Right atrium auricular region (tissue), 2 donors: Measurements from ENCODE around the gene FGD3. TPM values are rescaled to one million over a fixed set of nuclear protein-coding genes. Genes with fewer than 3 reads are reported as not detected.

Source experiments
- DNase-seq: peaks from one replicate; pipeline ENCODE4 v3.0.0-alpha.2; 2019; ENCODE audit warnings: low spot score
- H3K27ac ChIP-seq, 2 donors: fragments of 200-600 bp; sonication (generic); 1 replicate in 1 of 2; 2 replicates in 1 of 2; pipeline ENCODE4 v1.5.1; 2016 to 2019
- H3K27me3 ChIP-seq, 2 donors: fragments of 200-600 bp; sonication (generic); one replicate each; pipeline versions ENCODE4 v1.5.1 to v1.6.0; 2017 to 2019
- H3K36me3 ChIP-seq: fragments of 200-600 bp; sonication (generic); one replicate; pipeline ENCODE4 v1.5.1; 2016
- H3K4me1 ChIP-seq, 2 donors: fragments of 200-600 bp; sonication (generic); one replicate each; pipeline versions ENCODE4 v1.5.1 to v1.6.0; 2017 to 2019
- H3K4me3 ChIP-seq, 2 donors: fragments of 200-600 bp; sonication (generic); 1 replicate in 1 of 2; 2 replicates in 1 of 2; pipeline ENCODE4 v1.5.1; 2017 to 2019; ENCODE audit warnings: mild to moderate bottlenecking in 1 of 2, moderate library complexity in 1 of 2
- H3K9me3 ChIP-seq, 2 donors: fragments of 200-600 bp; sonication (generic); one replicate each; pipeline ENCODE4 v1.5.1; 2019
- CTCF ChIP-seq, 2 donors: fragments of 200-600 bp; sonication (generic); IDR thresholded peaks; one replicate each; pipeline ENCODE4 v1.5.1; 2019; ENCODE audit warnings: antibody characterized with exemption in 2 of 2
- total RNA-seq, 2 donors: library from RNA; depleted of rRNA; stranded (reverse); fragments of >200 nt; gene quantifications; one replicate each; pipeline ENCODE4 v1.1.0, GENCODE V29; 2016

The FGD3 gene
- total RNA-seq, 2 donors from 2014 or later = 2.2 to 3.3 TPM

GRCh38 chr9:93058355-93059010 is 111.2 kb downstream of the FGD3 start, which contains the start of gene SUSD3:
Gene SUSD3 (plus strand): TSS chr9:93058701. CDS start chr9:93058743, 42 bp downstream.
- Histone ChIP-seq H3K36me3 (no peaks in the 10 kb centered on the region), H3K27me3 (no peaks in the 10 kb centered on the region), H3K4me3 (peak within 1 kb of the TSS; percentile 26 to 60), H3K27ac (peak within 1 kb of the TSS in 1 of 2 donors; percentile 34), H3K9me3 (no peaks in the 10 kb centered on the region), H3K4me1 (peaks cover 0 to 22% of the 10 kb centered on the region in 2 donors)
- DNase-seq = no peak
- TF ChIP-seq CTCF (IDR thresholded peaks at IDR 0.05) = no peak

DNA sequence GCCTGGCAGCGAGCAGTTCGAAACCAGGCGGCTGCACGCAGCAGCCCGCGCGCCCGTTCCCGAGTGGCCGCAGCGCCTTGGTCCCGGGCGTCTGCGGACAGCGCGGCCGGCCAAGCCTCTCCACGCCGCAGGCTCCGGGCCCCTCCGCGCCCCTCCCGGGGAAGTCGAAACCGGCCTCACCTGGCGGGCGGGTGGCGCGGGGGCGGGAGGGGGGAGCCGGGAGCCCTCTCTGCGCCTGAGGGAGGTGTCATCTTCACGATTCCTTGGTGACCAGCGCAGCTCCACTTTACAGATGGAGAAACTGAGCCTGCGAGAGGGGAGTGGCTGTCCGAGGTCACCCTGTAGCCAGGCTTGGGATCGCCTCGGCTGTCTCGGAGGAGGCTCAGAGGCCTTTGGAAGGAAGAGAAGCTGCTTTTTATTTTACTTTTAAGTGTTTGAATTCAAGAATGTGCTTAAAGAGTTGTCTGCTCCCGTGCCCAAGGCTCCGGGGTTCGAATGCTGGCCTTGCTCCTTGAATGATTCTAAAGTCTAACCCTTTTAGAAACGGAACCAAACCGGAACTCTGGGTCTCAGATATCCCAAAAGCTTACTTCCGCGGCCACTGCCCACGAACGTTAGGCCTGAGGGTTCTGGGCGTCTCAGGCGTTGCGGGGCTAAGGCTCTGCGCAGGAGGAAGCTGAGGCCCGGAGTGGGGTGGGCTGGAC is 111.8 kb downstream of the FGD3 start:
- no peak for DNase-seq
- Histone ChIP-seq H3K4me1 (peaks cover 0 to 22% of the 10 kb centered on the region in 2 donors), H3K27ac (peak overlapping the region in 1 of 2 donors; percentile 34)

GRCh38 chr9:93059715-93060578 is 112.6 kb downstream of the FGD3 start:
- DNase-seq = no peak
- Histone ChIP-seq H3K4me1 (peaks cover 0 to 22% of the 10 kb centered on the region in 2 donors), H3K27ac (no peak overlapping the region), H3K4me3 (peak overlapping the region in 1 of 2 donors; percentile 60), H3K36me3 (no peaks in the 10 kb centered on the region), H3K27me3 (no peaks in the 10 kb centered on the region), H3K9me3 (no peaks in the 10 kb centered on the region)
- no peak for TF ChIP-seq CTCF (IDR thresholded peaks at IDR 0.05)

More for the DNA sequence above, 111.8 kb downstream of the FGD3 start:
- peak overlapping the region; percentile 26 to 60 for H3K4me3 ChIP-seq
- no peaks in the 10 kb centered on the region for H3K36me3 ChIP-seq
- H3K27me3 ChIP-seq = no peaks in the 10 kb centered on the region
- no peak for TF ChIP-seq CTCF (IDR thresholded peaks at IDR 0.05)
- H3K9me3 ChIP-seq = no peaks in the 10 kb centered on the region

DNA sequence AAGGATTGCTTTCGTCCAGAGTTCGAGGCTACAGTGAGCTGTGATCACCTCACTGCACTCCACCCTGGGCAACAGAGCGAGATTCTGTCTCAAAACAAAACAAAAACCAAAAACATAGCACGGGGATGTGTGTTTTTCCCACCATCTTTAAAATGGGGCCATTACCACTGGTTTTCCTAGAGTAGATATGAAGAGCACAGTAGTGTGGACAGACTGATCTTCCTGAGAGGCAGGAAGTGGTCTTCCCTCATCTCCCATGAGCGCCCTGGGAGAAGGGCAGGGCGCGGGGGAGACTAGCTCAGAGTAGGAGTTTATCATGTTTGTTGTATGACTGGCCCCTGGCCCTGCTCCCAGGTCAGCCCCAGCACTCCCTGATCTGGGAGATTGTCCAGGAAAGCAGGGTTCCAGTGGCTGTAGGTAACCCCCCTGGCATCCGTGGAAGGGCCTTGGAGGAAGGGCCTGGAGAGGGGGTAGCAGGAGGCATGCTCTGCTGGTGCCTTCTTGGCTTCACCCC is 113.5 kb downstream of the FGD3 start:
- no peak overlapping the region for H3K4me3 ChIP-seq
- peaks cover 0 to 22% of the 10 kb centered on the region in 2 donors for H3K4me1 ChIP-seq
- H3K36me3 ChIP-seq = no peaks in the 10 kb centered on the region
- no peaks in the 10 kb centered on the region for H3K9me3 ChIP-seq
- H3K27me3 ChIP-seq = no peaks in the 10 kb centered on the region
- H3K27ac ChIP-seq = no peak overlapping the region
- TF ChIP-seq CTCF (IDR thresholded peaks at IDR 0.05) = no peak
- no peak for DNase-seq

DNA sequence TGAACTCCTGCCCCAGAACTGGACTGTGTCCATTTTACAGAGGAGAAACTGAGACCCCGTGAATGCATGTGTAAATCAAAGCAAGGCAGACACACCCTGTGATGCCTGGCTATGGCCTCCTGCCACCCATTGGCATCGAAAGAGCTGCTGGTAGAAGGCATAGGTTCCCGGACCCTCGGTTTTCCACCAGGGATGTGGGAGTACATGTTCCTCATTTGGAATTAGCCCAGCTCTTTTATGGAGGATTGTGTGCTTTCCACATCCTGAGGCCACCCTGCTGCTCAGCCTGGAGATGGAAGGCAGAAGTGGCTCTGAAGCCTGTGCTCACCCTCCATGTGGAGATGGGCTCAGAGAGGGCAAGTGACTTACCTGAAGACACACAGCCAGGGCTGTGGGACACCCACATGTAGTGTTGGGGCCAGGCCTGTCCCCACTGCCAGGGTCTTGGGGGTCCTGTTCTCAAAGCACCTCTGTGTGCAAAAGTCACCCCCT is 114.0 kb downstream of the FGD3 start:
- no peak overlapping the region for H3K27ac ChIP-seq
- H3K4me3 ChIP-seq = no peak overlapping the region
- no peak for DNase-seq
- no peaks in the 10 kb centered on the region for H3K36me3 ChIP-seq
- H3K27me3 ChIP-seq = no peaks in the 10 kb centered on the region
- no peak for TF ChIP-seq CTCF (IDR thresholded peaks at IDR 0.05)
- no peaks in the 10 kb centered on the region for H3K9me3 ChIP-seq
- H3K4me1 ChIP-seq = peaks cover 0 to 22% of the 10 kb centered on the region in 2 donors
